GM18909 (cell line): Measurements from ENCODE around the gene PGBD1.
"Not testable (repeated sequence)": the region's sequence is repeated elsewhere in the genome, so short reads cannot be mapped to it uniquely, and the experiment has no call there.

Experiments used
- ATAC-seq: cut with Tn5 transposase; IDR thresholded peaks from one replicate; pipeline ENCODE4 v1.9.1; 2021; ENCODE audit warnings: mild to moderate bottlenecking; ENCODE audit not compliant: unreplicated experiment, poor library complexity

PGBD1 gene

GRCh38 chr6:28266962-28267694 is 14.2 kb upstream of the PGBD1 start, which contains the start of gene ZSCAN26:
TSS of gene ZSCAN26 (plus strand) at chr6:28267143. CDS start at chr6:28271920, 4,777 bp downstream.
- peak; percentile 89 for ATAC-seq

GRCh38 chr6:28267695-28268059 is 13.7 kb upstream of the PGBD1 start:
- ATAC-seq, result no peak

GRCh38 chr6:28269492-28269891 is 11.9 kb upstream of the PGBD1 start:
- no peak for ATAC-seq

DNA sequence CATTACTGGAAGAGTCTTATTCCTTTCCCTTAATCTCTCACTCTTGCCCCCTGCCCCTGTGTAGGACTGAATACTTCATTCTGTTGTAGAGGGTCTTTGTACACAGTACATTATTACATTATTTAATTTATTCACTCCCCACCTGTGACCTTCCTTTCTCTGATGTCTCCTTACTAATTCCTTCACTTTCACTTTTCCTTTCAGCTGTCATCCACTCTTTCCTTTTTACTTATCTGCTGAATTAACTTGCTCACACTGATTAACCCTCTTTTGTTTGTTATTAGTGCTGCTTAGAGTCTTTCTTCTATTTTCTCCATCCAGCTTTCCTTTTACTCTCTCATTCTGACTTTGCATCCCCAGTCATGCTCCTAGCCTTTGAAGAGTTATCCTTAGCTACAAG is 6.5 kb upstream of the PGBD1 start:
- no peak for ATAC-seq

DNA sequence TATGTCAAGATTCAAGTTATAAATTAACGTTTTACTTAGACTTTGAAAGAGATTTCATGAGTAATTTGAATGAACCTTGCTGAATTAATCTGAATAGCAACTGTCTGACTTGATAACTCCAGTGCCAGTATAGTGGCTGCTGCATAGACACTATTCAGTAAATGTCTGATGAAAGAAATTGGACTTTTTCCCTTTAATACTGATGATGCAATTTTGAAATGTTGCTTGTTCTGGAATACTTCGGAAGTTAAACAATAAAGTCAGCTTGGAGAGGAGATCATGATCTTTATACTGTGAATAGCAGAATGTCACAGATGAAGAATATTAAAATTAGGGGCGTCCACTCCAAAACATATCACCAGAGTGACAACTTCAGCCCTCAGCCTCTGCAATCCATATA is 3.6 kb upstream of the PGBD1 start:
- ATAC-seq, result no peak

DNA sequence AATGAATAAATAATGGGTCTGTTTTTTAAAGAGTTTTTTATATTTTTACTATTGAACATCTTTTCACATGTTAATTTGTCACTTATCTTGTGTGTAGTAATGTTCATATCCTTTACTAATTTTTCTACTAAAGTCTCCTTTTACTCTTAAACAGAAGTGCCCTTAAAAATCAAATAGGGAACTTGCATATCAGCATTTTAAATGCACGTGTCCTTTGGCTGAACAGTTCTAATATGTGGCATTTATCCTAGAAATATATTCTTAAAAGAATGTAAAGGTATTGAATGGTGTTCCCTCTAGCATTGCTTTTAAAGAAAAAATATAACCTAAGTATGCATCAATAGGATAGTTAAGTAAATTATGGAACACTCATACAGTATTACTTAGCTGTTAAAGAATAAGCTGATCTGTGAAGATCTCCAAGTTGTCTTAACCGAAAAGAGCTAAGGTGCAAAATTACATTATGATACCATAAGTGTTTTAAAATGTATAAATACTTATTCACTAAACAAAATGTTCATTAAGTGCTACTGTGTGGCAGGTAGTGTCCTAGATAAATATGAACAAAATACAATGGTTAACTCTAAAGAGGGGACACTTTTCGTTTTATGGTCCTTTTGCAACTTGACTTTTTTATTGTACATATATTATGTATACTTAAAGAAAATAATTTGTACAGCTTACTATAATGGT is 631 bp upstream of the PGBD1 start:
- no peak for ATAC-seq

- no peak for ATAC-seq
Measured at GRCh38 chr6:28282926-28283325, 1.6 kb downstream of the PGBD1 start.

GRCh38 chr6:28291573-28291972 is 10.2 kb downstream of the PGBD1 start:
- ATAC-seq, result no peak

- no peak for ATAC-seq
Measured at GRCh38 chr6:28295326-28295725, 14.0 kb downstream of the PGBD1 start.

DNA sequence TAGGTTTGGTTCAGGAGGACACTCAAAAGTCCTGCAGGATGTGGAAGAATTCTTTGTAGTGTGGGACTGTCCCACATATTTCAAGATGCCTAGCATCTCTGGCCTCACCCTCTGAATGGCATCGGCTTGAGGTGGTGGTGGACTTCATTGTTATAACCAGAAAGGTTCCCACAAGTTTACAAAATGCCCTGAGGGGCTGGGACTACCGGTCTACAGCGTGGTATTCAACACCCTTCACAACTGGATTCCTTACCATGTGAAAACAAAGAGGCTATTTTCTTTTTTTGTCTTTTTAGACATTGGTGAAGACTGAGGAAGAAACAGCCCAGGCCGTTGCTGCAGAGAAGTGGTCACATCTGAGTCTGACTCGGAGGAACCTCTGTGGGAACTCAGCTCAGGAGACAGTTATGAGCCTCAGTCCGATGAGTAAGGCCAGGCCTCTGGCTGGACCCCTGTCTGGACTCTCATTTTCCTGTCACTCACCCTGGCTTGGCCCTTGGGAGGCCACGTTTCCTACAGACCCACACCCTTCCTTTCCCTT is 15.2 kb downstream of the PGBD1 start:
- no peak for ATAC-seq

GRCh38 chr6:28303570-28303969 is 22.2 kb downstream of the PGBD1 start:
- peak; percentile 91 for ATAC-seq

DNA sequence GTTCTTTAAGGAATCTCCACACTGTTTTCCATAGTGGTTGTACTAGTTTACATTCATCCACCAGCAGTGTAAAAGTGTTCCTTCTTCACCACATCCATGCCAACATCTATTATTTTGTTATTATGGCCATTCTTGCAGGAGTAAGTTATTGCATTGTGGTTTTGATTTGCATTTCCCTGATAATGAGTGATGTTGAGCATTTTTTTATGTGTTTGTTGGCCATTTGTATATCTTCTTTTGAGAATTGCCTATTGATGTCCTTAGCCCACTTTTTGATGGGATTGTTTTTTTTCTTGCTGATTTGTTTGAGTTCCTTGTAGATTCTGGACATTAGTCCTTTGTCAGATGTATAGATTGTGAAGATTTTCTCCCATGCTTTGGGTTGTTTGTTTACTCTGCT is 25.0 kb downstream of the PGBD1 start:
- not testable (repeated sequence) for ATAC-seq

GRCh38 chr6:28311139-28311823 is 29.9 kb downstream of the PGBD1 start:
- no peak for ATAC-seq

DNA sequence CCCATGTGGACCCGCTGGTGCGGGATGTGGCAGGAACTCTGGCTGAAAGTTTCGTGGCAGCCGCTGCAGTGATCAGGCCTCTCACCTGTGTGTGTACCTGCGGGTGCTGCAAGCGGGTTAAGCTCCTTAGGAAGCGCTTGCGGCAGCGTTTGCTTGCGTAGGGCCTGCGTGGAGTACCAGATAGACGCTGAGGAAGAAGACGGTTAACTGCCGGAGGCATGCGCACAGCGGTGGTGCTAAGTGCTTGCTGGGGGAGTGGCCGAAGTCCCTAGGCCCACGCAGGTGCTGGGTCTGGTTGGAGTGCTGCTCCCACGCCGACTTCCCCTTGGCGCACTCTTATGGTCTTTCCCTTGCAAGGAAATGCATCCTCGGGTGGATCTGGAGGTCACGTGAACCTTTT is 31.6 kb downstream of the PGBD1 start:
- ATAC-seq, result no peak

- no peak for ATAC-seq
Measured at GRCh38 chr6:28315628-28316027, 34.3 kb downstream of the PGBD1 start.

- ATAC-seq, result not testable (repeated sequence)
Measured at GRCh38 chr6:28317866-28318265, 36.5 kb downstream of the PGBD1 start.

- no peak for ATAC-seq
Measured at GRCh38 chr6:28322661-28323060, 41.3 kb downstream of the PGBD1 start.

GRCh38 chr6:28323813-28324424 is 42.5 kb downstream of the PGBD1 start:
- ATAC-seq, result no peak

DNA sequence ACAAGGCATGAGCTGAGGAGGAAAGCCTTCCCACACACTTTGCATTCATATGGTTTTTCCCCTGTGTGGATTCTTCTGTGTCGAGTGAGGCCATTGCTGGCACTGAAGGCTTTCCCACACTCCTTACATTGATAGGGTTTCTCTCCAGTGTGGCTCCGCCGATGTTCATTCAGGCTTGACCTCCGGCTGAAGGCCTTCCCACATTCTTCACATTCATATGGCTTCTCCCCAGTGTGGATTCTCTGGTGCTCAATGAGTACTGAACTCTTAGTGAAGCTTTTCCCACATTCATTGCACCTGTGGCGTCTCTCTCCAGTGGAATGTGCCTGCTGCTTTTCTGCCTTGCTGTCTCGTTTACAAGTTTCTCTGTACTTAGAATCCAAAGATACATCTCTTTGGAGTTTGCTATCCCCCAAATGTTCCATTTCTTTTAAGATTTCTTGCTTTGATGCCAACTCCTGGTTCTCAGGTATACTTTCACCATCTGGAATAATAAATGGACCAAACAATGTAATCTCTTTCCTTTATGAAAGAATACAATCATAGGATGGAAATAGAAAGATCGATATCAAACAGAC is 45.1 kb downstream of the PGBD1 start:
- ATAC-seq, result no peak

DNA sequence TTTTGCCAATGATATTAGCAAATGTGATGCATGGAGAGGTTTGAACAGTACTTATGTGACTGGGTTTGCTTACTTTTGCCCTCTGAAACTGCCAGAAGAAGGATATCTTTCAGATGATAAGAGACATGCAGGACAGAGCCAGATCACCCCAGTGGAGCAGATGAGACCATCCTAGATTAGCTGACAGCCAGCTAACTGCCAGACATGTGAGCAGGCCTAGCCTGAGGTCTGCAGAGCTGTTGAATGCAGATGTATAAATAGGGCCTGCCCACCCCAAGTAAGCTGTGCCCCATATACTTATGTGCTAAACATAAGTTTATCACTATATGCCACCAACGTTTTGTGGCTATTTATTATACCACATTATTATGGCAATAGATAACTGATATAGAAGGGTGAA is 48.7 kb downstream of the PGBD1 start:
- ATAC-seq, result no peak
